HG03442 (cell line): Measurements from ENCODE around the gene ADNP2.

Experiments
- ATAC-seq: cut with Tn5 transposase; IDR thresholded peaks from one replicate; pipeline ENCODE4 v1.9.1; 2021; ENCODE audit warnings: mild to moderate bottlenecking, moderate library complexity; ENCODE audit not compliant: unreplicated experiment

Gene ADNP2

GRCh38 chr18:80108739-80109675 is at the start of gene ADNP2:
TSS of gene ADNP2 (plus strand) at chr18:80109262. CDS start at chr18:80117543, 8,281 bp downstream.
- peak; percentile 66 for ATAC-seq

DNA sequence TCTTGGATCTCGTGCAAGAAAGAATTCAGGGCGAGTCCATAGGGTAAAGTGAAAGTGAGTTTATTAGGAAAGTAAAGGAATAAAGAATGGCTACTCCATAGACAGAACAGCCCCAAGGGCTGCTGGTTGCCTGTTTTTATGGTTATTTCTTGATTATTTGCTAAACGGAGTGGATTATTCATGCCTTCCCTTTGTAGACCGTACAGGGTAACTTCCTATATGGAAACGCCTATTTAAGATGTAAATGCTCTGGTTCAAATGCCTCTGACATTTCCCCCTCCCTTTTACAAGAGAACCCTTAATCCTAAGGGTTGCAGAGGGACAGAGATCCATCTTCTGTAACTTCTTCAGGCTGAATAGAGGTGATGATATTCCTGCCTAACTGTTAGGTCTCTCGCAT is 49.1 kb upstream of the ADNP2 start:
- ATAC-seq, result no peak

GRCh38 chr18:80065705-80066104 is 43.4 kb upstream of the ADNP2 start:
- no peak for ATAC-seq

- ATAC-seq, result no peak
Measured at GRCh38 chr18:80067321-80067720, 41.7 kb upstream of the ADNP2 start.

GRCh38 chr18:80067897-80068296 is 41.2 kb upstream of the ADNP2 start:
- ATAC-seq, result no peak

DNA sequence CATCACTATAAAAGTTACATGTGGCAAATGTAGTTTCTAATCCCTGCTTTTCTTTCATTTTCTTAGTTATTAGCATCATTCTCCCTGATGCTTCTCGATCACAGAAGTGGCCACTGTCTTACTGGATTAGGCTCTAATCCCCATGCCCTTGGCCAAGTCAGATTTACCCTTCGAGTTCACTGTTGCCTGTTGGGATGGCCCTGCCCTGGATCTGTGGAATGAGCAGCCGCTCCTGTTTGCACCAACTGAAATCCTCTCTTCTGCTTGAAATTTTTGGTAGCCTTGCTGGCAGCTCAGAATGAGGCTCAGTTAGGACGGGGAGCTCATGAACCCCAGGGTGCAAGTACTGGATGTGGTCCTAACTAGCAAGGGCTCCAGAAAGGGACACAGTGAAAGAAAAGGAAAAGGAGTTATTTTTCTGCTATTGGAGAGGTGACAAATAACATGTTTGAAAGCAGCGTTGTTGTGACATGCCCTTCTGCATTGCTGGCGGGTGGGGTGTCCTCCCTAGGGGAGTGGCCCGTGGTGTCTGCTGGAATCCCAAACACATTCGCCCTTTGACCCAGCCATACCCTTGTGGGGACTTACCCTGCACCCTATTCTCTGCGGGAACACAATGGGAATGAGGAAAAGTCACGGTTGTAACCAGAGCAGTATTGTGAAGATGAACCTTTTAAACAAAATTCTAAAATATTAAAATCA is 40.3 kb upstream of the ADNP2 start:
- ATAC-seq, result no peak

GRCh38 chr18:80070825-80071224 is 38.2 kb upstream of the ADNP2 start:
- ATAC-seq, result no peak

DNA sequence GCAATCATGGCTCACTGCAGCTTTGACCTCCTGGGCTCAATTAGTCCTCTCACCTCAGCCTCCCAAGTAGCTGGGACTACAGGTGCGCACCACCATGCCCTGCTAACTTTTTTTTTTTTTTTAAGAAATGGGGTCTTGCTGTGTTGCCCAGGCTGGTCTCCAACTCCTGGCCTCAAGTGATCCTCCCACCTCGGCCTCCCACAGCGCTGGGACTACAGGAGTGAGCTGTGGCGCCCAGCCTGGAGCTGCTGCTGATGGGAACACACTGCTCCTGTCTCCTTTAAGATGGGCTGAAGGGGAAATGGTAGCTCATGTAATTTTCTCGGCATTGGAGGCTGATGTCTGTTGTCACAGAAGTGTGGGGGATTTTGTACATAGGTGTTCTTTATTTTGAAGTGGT is 34.9 kb upstream of the ADNP2 start:
- no peak for ATAC-seq

GRCh38 chr18:80074697-80075096 is 34.4 kb upstream of the ADNP2 start:
- ATAC-seq, result no peak

DNA sequence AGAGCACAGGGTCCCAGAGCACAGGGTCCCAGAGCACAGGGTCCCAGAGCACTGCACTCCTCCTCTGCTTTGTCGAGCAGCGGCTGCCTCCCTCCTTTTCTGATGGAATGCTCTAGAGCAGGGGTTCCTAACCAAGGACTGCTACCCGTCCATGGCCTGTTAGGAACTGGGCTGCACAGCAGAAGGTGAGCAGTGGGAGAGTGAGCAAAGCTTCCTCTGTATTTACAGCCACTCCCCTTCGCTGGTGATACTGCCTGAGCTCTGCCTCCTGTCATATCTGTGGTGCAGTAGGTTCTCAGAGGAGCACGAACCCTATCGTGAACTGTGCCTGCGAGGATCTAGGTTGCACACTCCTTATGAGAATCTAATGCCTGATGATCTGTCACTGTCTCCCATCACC is 33.1 kb upstream of the ADNP2 start:
- no peak for ATAC-seq

DNA sequence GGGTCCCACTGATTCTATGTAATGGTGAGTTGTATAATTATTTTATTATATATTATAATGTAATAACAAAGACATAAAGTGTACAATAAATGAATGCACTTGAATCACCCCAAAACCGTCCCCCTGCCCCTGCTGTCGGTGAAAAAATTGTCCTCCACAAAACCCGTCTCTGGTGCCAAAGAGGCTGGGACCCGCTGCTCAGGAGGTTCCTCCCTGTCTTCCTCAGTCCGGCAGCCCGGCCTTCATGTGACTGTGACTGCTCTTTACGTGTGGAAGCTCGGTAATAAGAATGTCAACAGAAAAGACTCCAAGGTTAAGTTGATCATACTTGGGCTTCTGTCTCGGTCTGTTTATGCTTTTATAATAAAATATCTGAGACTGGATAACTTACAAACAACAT is 32.7 kb upstream of the ADNP2 start:
- ATAC-seq, result no peak

DNA sequence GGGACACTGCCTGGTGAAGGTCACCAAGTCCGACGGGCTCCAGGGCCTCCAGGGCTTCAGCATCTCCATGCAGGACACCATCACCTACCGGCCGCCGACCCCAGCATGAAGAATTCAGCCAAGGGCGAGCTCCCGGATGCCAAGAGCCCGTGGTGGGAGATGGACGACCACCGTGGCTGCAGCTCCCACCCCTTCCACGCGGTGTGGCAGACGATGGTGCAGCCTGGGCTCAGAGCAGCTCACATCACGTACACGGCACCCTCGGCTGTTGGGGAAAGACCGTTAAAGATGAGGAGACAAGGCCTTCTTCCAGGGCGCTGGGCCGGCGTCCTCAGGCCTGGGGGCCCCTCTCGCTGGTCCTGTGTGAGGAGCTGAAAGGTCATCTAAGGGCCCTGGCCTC is 31.2 kb upstream of the ADNP2 start:
- no peak for ATAC-seq

DNA sequence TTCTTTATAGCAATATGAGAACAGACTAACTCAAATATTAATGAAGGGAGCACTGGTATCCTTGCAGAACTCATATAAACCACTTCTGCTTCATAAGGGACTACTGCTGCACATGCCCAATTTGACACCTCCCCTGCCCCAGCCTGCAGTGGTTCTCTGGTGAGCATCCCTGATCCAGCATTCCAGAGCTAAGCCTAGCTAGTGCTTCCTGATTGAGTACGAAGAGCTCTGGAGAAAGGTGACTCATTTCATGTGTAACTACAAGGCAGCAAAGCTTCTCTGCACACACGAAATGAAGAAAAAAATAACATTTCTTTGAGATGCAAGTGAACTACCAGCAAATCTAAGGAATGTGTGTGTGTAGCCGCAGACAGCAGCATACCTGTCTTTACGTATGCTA is 22.8 kb upstream of the ADNP2 start:
- no peak for ATAC-seq

- ATAC-seq, result no peak
Measured at GRCh38 chr18:80088036-80088435, 21.0 kb upstream of the ADNP2 start.

DNA sequence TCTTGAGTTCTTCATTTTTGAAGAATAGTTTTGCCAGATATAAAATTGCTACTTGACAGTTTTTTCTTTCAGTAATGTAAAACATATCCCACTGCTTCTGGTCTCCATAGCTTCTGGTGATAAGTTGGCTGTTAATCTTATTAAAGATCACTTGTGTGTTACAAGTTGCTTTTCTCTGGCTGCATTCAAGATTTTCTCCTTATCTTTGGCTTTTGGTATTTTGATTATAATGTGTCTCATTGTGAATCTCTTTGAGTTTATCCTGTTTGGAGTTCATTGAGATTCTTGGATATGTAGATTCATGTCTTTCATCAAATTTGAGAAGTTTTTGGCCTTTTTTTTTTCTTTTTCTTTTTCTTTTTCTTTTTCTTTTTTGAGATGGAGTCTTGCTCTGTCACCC is 20.2 kb upstream of the ADNP2 start:
- no peak for ATAC-seq

- no peak for ATAC-seq
Measured at GRCh38 chr18:80095414-80095813, 13.6 kb upstream of the ADNP2 start.

DNA sequence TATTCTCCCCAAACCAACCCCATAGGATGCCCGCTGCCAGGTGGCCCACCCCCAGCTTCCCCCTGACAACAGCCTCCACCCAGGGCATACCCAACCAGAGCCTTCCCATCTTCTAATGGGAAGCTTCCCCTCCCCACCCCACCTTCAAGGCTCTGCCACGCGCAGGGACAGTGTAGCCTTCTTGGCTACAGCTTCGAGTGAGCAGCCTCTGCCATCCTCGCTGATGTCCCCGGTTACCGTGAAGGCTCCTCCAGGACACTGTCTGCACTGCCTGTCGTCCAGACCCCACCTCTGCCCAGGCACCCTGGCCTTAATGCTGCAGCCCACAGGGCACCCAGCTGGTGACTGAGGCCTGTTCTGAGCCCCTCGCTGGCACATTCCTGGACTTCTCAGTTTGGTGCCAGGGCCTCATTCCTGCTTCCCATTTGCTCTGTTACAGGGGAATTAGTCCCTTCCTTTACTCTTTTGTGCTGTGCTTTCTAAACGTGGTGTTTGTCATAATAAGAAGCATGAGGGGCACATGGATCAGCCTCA is 13.0 kb upstream of the ADNP2 start:
- ATAC-seq, result no peak

GRCh38 chr18:80097201-80097600 is 11.9 kb upstream of the ADNP2 start:
- ATAC-seq, result no peak

- no peak for ATAC-seq
Measured at GRCh38 chr18:80103231-80103630, 5.8 kb upstream of the ADNP2 start.

DNA sequence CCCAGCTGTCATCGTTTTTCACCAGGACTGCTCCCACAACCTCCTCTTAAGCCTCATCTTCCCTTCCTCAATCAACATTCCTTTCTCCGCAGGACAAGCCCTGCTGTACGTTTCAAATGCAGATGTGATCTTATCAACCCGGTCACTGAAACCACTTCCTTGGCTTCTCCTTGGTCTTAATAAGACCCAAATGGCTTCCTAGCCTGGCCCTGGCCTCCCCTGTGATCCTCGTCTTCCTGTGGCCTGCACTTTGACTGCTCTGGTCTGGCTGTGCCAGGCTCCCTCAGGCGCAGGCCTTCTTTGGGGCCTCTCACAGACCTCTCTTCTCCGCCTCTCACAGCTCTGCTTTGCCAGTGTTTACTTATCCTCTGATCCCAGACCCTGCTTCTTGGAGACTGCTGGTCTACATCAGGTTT is 4.7 kb upstream of the ADNP2 start:
- ATAC-seq, result no peak

GRCh38 chr18:80105369-80106167 is 3.5 kb upstream of the ADNP2 start:
- ATAC-seq, result peak; percentile 45
